Mesothelial cell of epicardium (in vitro differentiated cells): ENCODE results near the gene EML3. TPM values are rescaled to one million over a fixed set of nuclear protein-coding genes. Genes with fewer than 3 reads are reported as not detected.

Experiments
- DNase-seq, 2 experiments: peaks; one replicate each; pipeline ENCODE4 v3.0.0; 2021; ENCODE audit warnings: low spot score in 2 of 2; ENCODE audit not compliant: unreplicated experiment in 2 of 2
- H3K27ac Mint-ChIP-seq: 2 replicates; pipeline ENCODE4 v1.8.0; 2021; ENCODE audit warnings: mixed read lengths
- H3K27me3 Mint-ChIP-seq: 2 replicates; pipeline ENCODE4 v1.8.0; 2021; ENCODE audit warnings: low read depth, mixed read lengths
- H3K36me3 Mint-ChIP-seq: 2 replicates; pipeline ENCODE4 v1.8.0; 2021; ENCODE audit warnings: mixed read lengths
- H3K4me1 Mint-ChIP-seq: 2 replicates; pipeline ENCODE4 v1.8.0; 2021; ENCODE audit warnings: mixed read lengths
- H3K4me3 Mint-ChIP-seq: 2 replicates; pipeline ENCODE4 v1.8.0; 2021; ENCODE audit warnings: mild to moderate bottlenecking, moderate library complexity, mixed read lengths
- H3K9me3 Mint-ChIP-seq: 2 replicates; pipeline ENCODE4 v1.8.0; 2021; ENCODE audit warnings: mixed read lengths
- total RNA-seq: library from RNA; stranded (reverse); gene quantifications from 3 replicates; pipeline ENCODE4 v1.2.1, GENCODE V29; 2021
- TF ChIP-seq, protein P1 (sequence below): fragments of 200-600 bp; sonication (generic); IDR thresholded peaks from one replicate; pipeline ENCODE4 v1.5.0; 2021; ENCODE audit warnings: antibody characterized with exemption; ENCODE audit not compliant: unreplicated experiment

Gene EML3
- total RNA-seq, 1 donor from 2014 or later, result 54.3 TPM

- H3K4me3 Mint-ChIP-seq, result no peak overlapping the region
- no peak for DNase-seq
- H3K27me3 Mint-ChIP-seq, result no peaks in the 10 kb centered on the region
- peaks cover 28% of the 10 kb centered on the region for H3K36me3 Mint-ChIP-seq
- H3K4me1 Mint-ChIP-seq, result peaks cover 11% of the 10 kb centered on the region
- TF ChIP-seq, protein P1, sequence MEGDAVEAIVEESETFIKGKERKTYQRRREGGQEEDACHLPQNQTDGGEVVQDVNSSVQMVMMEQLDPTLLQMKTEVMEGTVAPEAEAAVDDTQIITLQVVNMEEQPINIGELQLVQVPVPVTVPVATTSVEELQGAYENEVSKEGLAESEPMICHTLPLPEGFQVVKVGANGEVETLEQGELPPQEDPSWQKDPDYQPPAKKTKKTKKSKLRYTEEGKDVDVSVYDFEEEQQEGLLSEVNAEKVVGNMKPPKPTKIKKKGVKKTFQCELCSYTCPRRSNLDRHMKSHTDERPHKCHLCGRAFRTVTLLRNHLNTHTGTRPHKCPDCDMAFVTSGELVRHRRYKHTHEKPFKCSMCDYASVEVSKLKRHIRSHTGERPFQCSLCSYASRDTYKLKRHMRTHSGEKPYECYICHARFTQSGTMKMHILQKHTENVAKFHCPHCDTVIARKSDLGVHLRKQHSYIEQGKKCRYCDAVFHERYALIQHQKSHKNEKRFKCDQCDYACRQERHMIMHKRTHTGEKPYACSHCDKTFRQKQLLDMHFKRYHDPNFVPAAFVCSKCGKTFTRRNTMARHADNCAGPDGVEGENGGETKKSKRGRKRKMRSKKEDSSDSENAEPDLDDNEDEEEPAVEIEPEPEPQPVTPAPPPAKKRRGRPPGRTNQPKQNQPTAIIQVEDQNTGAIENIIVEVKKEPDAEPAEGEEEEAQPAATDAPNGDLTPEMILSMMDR, result no peak
- no peaks in the 10 kb centered on the region for H3K9me3 Mint-ChIP-seq
- no peak overlapping the region for H3K27ac Mint-ChIP-seq
Measured at GRCh38 chr11:62580959-62581715, 31.4 kb downstream of the EML3 start.

DNA sequence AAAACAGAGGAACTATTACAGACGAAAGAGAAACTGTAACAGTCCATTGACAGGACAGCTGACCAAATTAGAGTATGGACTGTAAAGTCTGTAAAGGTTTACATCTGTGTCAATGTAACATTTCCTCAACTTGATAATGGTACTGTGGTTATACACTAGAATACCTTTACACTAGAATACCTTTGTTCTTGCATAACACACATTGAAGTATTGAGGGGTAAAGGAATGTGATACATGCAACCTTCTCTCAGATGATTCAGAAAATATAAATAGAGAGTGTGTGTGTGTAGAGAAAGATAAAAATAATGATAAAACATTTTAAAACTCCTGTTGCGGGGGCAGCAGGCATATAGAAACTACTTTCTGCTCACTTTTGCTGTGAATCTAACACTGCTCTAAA is 33.3 kb downstream of the EML3 start:
- Mint-ChIP-seq H3K4me3 (no peak overlapping the region), H3K27me3 (no peaks in the 10 kb centered on the region), H3K36me3 (peaks cover 25% of the 10 kb centered on the region), H3K27ac (no peak overlapping the region), H3K4me1 (peaks cover 25% of the 10 kb centered on the region), H3K9me3 (no peaks in the 10 kb centered on the region)
- TF ChIP-seq, protein P1, result no peak
- no peak for DNase-seq

- no peaks in the 10 kb centered on the region for H3K9me3 Mint-ChIP-seq
- DNase-seq, result no peak
- no peak overlapping the region for H3K4me3 Mint-ChIP-seq
- H3K27me3 Mint-ChIP-seq, result no peaks in the 10 kb centered on the region
- H3K27ac Mint-ChIP-seq, result no peak overlapping the region
- peaks cover 22% of the 10 kb centered on the region for H3K36me3 Mint-ChIP-seq
- H3K4me1 Mint-ChIP-seq, result peaks cover 28% of the 10 kb centered on the region
- TF ChIP-seq, protein P1, result no peak
Measured at GRCh38 chr11:62578541-62578940, 34.0 kb downstream of the EML3 start.

DNA sequence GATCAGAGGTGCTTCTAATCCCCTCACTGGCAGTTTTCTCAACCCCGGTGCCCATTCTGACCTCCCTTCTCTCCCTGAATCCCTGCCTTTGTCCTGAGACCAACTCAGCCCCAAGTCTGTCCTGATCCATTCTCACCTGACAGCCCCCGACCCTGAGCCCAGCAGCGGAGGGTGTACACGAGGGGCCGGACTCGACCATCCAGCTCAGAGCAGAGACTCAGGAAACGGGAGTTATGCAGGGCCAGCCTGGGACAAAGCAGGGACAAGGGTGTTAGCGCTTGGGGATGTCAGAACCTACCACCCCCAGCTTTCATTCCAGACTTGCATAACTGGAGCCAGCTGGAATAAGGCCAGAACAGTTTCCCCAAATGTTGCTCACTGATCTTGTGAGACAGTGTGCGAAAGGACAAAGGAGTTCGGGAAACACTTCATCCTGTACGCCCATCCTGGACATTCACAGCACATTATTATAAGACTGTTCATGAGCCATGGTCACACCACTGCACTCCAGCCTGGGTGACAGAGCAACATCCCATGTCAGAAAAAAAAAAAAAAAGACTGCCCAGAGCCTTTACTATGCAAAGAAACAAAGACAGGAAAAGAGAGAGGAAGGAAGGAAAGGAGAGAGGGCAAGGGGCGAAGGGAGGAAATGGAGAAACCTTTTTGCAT is 35.4 kb downstream of the EML3 start:
- H3K9me3 Mint-ChIP-seq, result no peaks in the 10 kb centered on the region

GRCh38 chr11:62575837-62576236 is 36.7 kb downstream of the EML3 start:
- Mint-ChIP-seq H3K4me3 (peak overlapping the region; percentile 97), H3K36me3 (peaks cover 22% of the 10 kb centered on the region), H3K27ac (peak overlapping the region; percentile 99), H3K27me3 (no peaks in the 10 kb centered on the region), H3K4me1 (peaks cover 52% of the 10 kb centered on the region), H3K9me3 (no peaks in the 10 kb centered on the region)
- TF ChIP-seq, protein P1, result no peak
- DNase-seq, result no peak

More for the DNA sequence above, 35.4 kb downstream of the EML3 start:
- Mint-ChIP-seq H3K27me3 (no peaks in the 10 kb centered on the region), H3K4me3 (no peak overlapping the region), H3K36me3 (peaks cover 17% of the 10 kb centered on the region), H3K4me1 (peaks cover 38% of the 10 kb centered on the region), H3K27ac (peak overlapping the region; percentile 55)
- DNase-seq, result no peak
- TF ChIP-seq, protein P1, result no peak
